Endothelial cell (in vitro differentiated cells): ENCODE results near the gene SLC5A5. TPM values are rescaled to one million over a fixed set of nuclear protein-coding genes. Genes with fewer than 3 reads are reported as not detected.

ENCODE experiments used
- DNase-seq: peaks from one replicate; pipeline ENCODE4 v3.0.0; 2021; ENCODE audit warnings: low spot score
- H3K27ac Mint-ChIP-seq: one replicate; pipeline ENCODE4 v1.8.0; 2021; ENCODE audit warnings: mixed read lengths, inconsistent platforms; ENCODE audit not compliant: unreplicated experiment
- H3K27me3 Mint-ChIP-seq: one replicate; pipeline ENCODE4 v1.8.0; 2021; ENCODE audit warnings: mild to moderate bottlenecking, moderate library complexity, mixed read lengths, inconsistent platforms; ENCODE audit not compliant: unreplicated experiment
- H3K36me3 Mint-ChIP-seq: one replicate; pipeline ENCODE4 v1.8.0; 2021; ENCODE audit warnings: mild to moderate bottlenecking, low read depth, mixed read lengths, inconsistent platforms; ENCODE audit not compliant: unreplicated experiment
- H3K4me1 Mint-ChIP-seq: one replicate; pipeline ENCODE4 v1.8.0; 2021; ENCODE audit warnings: mild to moderate bottlenecking, mixed read lengths, inconsistent platforms; ENCODE audit not compliant: unreplicated experiment
- H3K4me3 Mint-ChIP-seq: one replicate; pipeline ENCODE4 v1.8.0; 2021; ENCODE audit warnings: mild to moderate bottlenecking, mixed read lengths, inconsistent platforms; ENCODE audit not compliant: unreplicated experiment
- H3K9me3 Mint-ChIP-seq: one replicate; pipeline ENCODE4 v1.8.0; 2021; ENCODE audit warnings: mixed read lengths, inconsistent platforms; ENCODE audit not compliant: unreplicated experiment
- total RNA-seq: library from RNA; stranded (reverse); fragmentation: NEBNext Ultra II Directional; extraction: Animal tissue kit (Norgen Biotek cat#: 25700); gene quantifications from one replicate; pipeline ENCODE4 v1.2.1, GENCODE V29; 2021; ENCODE audit not compliant: unreplicated experiment
- TF ChIP-seq, protein P1 (sequence below): fragments of 200-600 bp; sonication (generic); IDR thresholded peaks from one replicate; pipeline ENCODE4 v1.5.0; 2021; ENCODE audit warnings: antibody characterized with exemption; ENCODE audit not compliant: unreplicated experiment

SLC5A5 gene
- total RNA-seq, 1 donor from 2014 or later = not detected

DNA sequence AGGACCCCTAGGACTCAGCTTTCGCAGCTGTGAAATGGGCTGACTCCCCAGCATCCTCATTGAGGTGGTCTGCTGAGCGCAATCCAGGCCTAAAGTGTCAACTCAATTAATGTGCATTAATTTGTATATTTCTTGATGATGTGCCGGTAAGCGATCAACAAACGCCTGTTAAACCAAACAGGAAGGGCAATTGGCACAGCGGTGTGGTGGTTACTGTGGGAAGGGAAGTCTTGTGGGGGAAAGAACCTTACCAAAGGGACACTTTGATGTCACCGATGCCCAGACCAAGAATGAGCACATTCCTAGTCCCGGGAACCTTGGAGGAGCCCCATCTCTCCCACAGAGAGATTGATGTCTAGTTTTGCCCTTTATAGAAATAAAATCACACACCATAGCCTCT lies 25.6 kb upstream of the SLC5A5 start:
- no peak overlapping the region for H3K4me3 Mint-ChIP-seq

DNA sequence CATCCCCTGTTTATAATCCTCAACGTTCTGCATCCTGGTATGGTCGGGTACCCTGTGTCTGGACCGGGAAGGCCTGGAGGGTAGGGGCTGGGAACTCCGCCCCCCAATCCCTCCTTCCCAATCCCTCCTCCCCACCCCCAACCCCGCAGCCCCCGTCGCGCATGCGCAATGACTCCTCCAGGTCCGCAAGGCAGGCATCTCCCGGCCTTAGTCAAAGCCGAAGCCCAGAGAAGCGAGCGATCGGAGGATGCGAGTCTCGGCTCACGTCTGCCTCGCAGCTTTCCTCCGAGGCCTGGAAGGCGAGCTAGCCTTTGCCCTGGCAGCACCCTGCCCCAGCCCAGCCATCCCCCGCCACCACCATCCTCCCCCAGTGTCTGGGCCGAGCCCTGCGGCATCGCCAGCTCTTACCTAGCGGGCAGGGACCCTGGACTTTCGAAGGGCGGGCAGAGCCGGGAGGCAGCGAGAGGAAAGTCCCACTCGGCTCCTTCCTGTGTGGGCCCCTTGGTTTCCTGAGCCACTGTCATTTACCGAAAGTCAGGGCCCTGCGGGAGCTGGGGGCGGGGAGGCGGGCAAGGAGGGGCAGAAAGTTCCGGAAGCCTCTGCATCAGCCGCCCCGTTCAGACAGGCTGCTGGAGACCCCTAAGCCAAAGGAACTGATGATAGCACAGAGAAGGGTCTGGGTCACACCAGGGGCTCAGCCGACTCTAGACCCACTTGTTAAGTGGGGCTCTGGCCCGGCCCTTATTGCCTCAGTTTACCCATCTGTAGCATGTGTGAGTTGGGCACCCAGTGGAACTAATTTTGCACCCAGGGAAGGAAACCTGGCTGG lies 24.0 kb upstream of the SLC5A5 start, which contains the start of gene JAK3:
Gene JAK3 (minus strand): TSS at position 445 of the 829 bp plus-strand sequence. CDS start 3,565 bp downstream, outside the sequence.
- H3K4me1 Mint-ChIP-seq = peaks cover 8% of the 10 kb centered on the region
- no peaks in the 10 kb centered on the region for H3K9me3 Mint-ChIP-seq
- H3K36me3 Mint-ChIP-seq = peaks cover 3% of the 10 kb centered on the region
- H3K4me3 Mint-ChIP-seq = peak within 1 kb of the TSS; percentile 69
- peaks cover 4% of the 10 kb centered on the region for H3K27me3 Mint-ChIP-seq
- peak; percentile 89 for DNase-seq
- TF ChIP-seq, protein P1, sequence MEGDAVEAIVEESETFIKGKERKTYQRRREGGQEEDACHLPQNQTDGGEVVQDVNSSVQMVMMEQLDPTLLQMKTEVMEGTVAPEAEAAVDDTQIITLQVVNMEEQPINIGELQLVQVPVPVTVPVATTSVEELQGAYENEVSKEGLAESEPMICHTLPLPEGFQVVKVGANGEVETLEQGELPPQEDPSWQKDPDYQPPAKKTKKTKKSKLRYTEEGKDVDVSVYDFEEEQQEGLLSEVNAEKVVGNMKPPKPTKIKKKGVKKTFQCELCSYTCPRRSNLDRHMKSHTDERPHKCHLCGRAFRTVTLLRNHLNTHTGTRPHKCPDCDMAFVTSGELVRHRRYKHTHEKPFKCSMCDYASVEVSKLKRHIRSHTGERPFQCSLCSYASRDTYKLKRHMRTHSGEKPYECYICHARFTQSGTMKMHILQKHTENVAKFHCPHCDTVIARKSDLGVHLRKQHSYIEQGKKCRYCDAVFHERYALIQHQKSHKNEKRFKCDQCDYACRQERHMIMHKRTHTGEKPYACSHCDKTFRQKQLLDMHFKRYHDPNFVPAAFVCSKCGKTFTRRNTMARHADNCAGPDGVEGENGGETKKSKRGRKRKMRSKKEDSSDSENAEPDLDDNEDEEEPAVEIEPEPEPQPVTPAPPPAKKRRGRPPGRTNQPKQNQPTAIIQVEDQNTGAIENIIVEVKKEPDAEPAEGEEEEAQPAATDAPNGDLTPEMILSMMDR = no peak
- peak within 1 kb of the TSS; percentile 81 for H3K27ac Mint-ChIP-seq

More for the DNA sequence above, 25.6 kb upstream of the SLC5A5 start:
- Mint-ChIP-seq H3K9me3 (no peaks in the 10 kb centered on the region), H3K27me3 (peaks cover 4% of the 10 kb centered on the region), H3K4me1 (peaks cover 8% of the 10 kb centered on the region), H3K36me3 (peaks cover 3% of the 10 kb centered on the region), H3K27ac (no peak overlapping the region)
- TF ChIP-seq, protein P1 = no peak
- no peak for DNase-seq

DNA sequence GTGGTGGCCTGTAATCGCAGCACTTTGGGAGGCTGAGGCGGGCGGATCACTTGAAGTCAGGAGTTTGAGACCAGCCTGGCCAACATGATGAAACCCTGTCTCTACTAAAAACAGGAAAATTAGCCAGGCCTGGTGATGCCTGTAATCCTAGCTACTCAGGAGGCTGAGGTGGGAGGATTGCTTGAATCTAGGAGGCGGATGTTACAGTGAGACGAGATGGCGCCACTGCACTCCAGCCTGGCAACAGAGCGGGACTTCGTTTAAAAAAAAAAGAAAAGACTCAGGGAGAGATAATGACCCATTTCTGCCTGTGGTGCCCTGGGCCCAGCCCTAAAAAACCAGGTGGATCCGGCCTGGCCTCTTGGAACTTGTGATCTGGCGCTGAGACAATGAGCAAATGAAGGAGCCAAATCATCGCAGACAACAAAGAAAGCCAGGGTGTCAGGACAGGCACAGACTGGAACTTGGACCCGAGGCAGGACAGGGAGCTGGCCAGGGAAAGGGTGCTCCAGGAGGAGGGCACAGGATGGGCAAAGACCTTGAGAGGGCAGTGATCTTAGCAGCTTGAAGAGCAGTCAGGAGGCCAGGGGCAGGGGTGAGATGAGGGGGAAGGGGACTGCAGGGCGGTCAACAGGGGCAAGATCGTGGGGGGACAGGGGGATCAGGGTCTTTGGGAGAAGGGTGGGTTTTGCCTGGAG lies 23.0 kb upstream of the SLC5A5 start:
- no peaks in the 10 kb centered on the region for H3K36me3 Mint-ChIP-seq
- H3K4me1 Mint-ChIP-seq = peaks cover 8% of the 10 kb centered on the region
- peaks cover 5% of the 10 kb centered on the region for H3K27me3 Mint-ChIP-seq
- DNase-seq = no peak
- H3K9me3 Mint-ChIP-seq = no peaks in the 10 kb centered on the region
- H3K27ac Mint-ChIP-seq = peak overlapping the region; percentile 81
- TF ChIP-seq, protein P1 = no peak
- no peak overlapping the region for H3K4me3 Mint-ChIP-seq

DNA sequence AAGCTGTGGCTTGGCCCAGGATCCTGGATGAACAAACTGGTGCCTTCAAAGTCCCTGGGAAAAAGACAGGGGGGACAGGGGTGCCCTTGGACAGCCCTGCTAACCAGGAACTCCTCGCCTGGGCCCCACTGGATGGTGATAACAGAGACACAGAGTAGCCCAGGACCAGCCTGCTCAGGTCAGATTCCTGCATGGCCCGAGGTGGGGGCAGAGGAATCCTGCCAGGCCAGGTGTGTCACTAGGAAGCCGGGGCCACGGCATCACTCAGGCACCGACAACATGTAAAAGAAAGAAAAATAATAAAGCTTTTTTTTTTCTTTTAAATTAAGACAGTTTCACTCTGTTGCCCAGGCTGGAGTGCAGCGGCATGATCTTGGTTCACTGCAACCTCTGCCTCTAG lies 17.7 kb upstream of the SLC5A5 start:
- H3K9me3 Mint-ChIP-seq = no peaks in the 10 kb centered on the region
- H3K36me3 Mint-ChIP-seq = no peaks in the 10 kb centered on the region
- H3K4me3 Mint-ChIP-seq = no peak overlapping the region
- DNase-seq = no peak
- H3K27ac Mint-ChIP-seq = no peak overlapping the region
- TF ChIP-seq, protein P1 = no peak
- H3K4me1 Mint-ChIP-seq = peaks cover 8% of the 10 kb centered on the region
- H3K27me3 Mint-ChIP-seq = peaks cover 2% of the 10 kb centered on the region
